CD14-positive monocyte (primary cell): ENCODE measurements around the gene ADGRG6. TPM values are rescaled to one million over a fixed set of nuclear protein-coding genes. Genes with fewer than 3 reads are reported as not detected.
A peak's percentile ranks its signal among the peaks of the same experiment; 100 is the strongest.

Experiments used
- DNase-seq, 3 donors: peaks; one replicate each; pipeline ENCODE4 v3.0.0-alpha.2; 2011 to 2022
- H2AFZ ChIP-seq: 2 replicates; pipeline ENCODE4 v1.6.0; 2012; ENCODE audit warnings: mild to moderate bottlenecking, low read depth, low read length, inconsistent platforms; ENCODE audit not compliant: insufficient read depth, poor library complexity, severe bottlenecking
- H3K27ac ChIP-seq, 2 donors: 1 replicate in 1 of 2; 2 replicates in 1 of 2; pipeline ENCODE4 v1.5.1; 2012 to 2013; ENCODE audit warnings: low read length in 2 of 2, control low read depth in 1 of 2, inconsistent platforms in 1 of 2, low read depth in 1 of 2, mild to moderate bottlenecking in 1 of 2
- H3K27me3 ChIP-seq, 2 donors: one replicate each; pipeline versions ENCODE4 v1.6.0 to v1.6.1; 2011 to 2013; ENCODE audit warnings: low read length in 2 of 2; ENCODE audit not compliant: control insufficient read depth in 2 of 2, insufficient read depth in 2 of 2
- H3K36me3 ChIP-seq, 2 donors: replicated peaks in 1 of 2; 1 replicate in 1 of 2; 2 replicates in 1 of 2; pipeline versions ENCODE4 v1.5.1 to v1.6.1; 2012 to 2013; ENCODE audit warnings: low read length in 2 of 2, control low read depth in 1 of 2, inconsistent platforms in 1 of 2, mild to moderate bottlenecking in 1 of 2; ENCODE audit not compliant: insufficient read depth in 2 of 2, control insufficient read depth in 1 of 2
- H3K4me1 ChIP-seq, 2 donors: 1 replicate in 1 of 2; 2 replicates in 1 of 2; pipeline versions ENCODE4 v1.5.1 to v1.6.1; 2012 to 2013; ENCODE audit warnings: low read length in 2 of 2, control low read depth in 1 of 2, inconsistent platforms in 1 of 2, mild to moderate bottlenecking in 1 of 2, moderate library complexity in 1 of 2; ENCODE audit not compliant: insufficient read depth in 2 of 2, control insufficient read depth in 1 of 2
- H3K4me2 ChIP-seq: replicated peaks from 2 replicates; pipeline ENCODE3; 2012; ENCODE audit warnings: low read length, moderate library complexity, mild to moderate bottlenecking; ENCODE audit not compliant: poor library complexity, severe bottlenecking; ENCODE audit errors: extremely low read depth
- H3K4me3 ChIP-seq, 3 experiments: fragments of 200-600 bp in 1 of 3; sonication (generic) in 1 of 3; replicated peaks in 1 of 3; 1 replicate in 2 of 3; 2 replicates in 1 of 3; pipeline ENCODE4 v1.5.1; 2011 to 2013; ENCODE audit warnings: low read length in 3 of 3, mild to moderate bottlenecking in 3 of 3, control low read depth in 2 of 3, low read depth in 2 of 3, inconsistent platforms in 1 of 3, moderate library complexity in 1 of 3
- H3K79me2 ChIP-seq: 2 replicates; pipeline ENCODE4 v1.6.0; 2012; ENCODE audit warnings: mild to moderate bottlenecking, control low read depth, inconsistent platforms, low read length, moderate library complexity; ENCODE audit not compliant: insufficient read depth
- H3K9ac ChIP-seq: 2 replicates; pipeline ENCODE4 v1.6.0; 2017; ENCODE audit warnings: low read length, mild to moderate bottlenecking; ENCODE audit not compliant: insufficient read depth, poor library complexity, severe bottlenecking
- H3K9me3 ChIP-seq, 2 donors: replicated peaks in 1 of 2; 1 replicate in 1 of 2; 2 replicates in 1 of 2; pipeline versions ENCODE4 v1.5.1 to v1.6.1; 2012 to 2013; ENCODE audit warnings: low read length in 2 of 2, control low read depth in 1 of 2; ENCODE audit not compliant: control insufficient read depth in 1 of 2, insufficient read depth in 1 of 2
- H4K20me1 ChIP-seq: 2 replicates; pipeline ENCODE4 v1.6.0; 2012; ENCODE audit warnings: mild to moderate bottlenecking, low read length, control low read depth, moderate library complexity; ENCODE audit not compliant: insufficient read depth
- H3K27ac Mint-ChIP-seq, 7 donors: one replicate each; pipeline ENCODE4 v1.8.0; 2020; ENCODE audit warnings: mild to moderate bottlenecking in 7 of 7, mixed read lengths in 7 of 7, moderate library complexity in 6 of 7, inconsistent platforms in 2 of 7
- H3K27me3 Mint-ChIP-seq, 3 donors: one replicate each; pipeline ENCODE4 v1.8.0; 2021 to 2022; ENCODE audit warnings: low read depth in 3 of 3, mild to moderate bottlenecking in 3 of 3, mixed read lengths in 3 of 3, moderate library complexity in 3 of 3, inconsistent platforms in 1 of 3
- H3K36me3 Mint-ChIP-seq, 2 donors: one replicate each; pipeline ENCODE4 v1.8.0; 2020; ENCODE audit warnings: mixed read lengths in 2 of 2, inconsistent platforms in 1 of 2, mild to moderate bottlenecking in 1 of 2
- H3K4me1 Mint-ChIP-seq: one replicate; pipeline ENCODE4 v1.8.0; 2020; ENCODE audit warnings: mild to moderate bottlenecking, mixed read lengths
- H3K4me3 Mint-ChIP-seq, 2 donors: one replicate each; pipeline ENCODE4 v1.8.0; 2020; ENCODE audit warnings: mild to moderate bottlenecking in 2 of 2, mixed read lengths in 2 of 2, moderate library complexity in 1 of 2
- H3K9me3 Mint-ChIP-seq, 7 donors: one replicate each; pipeline ENCODE4 v1.8.0; 2020 to 2022; ENCODE audit warnings: mixed read lengths in 7 of 7, mild to moderate bottlenecking in 6 of 7, moderate library complexity in 6 of 7, inconsistent platforms in 2 of 7
- CTCF ChIP-seq: fragments of 200-600 bp; IDR thresholded peaks from one replicate; pipeline ENCODE4 v1.8.0; 2022; ENCODE audit warnings: antibody characterized with exemption, mild to moderate bottlenecking
- WGBS: methylation state at CpG from one replicate; pipeline ENCODE4 v1.1.5; 2013; ENCODE audit warnings: missing lambda C conversion rate; ENCODE audit not compliant: insufficient coverage; 5-methylcytosine and 5-hydroxymethylcytosine counted together
- intact Hi-C, 2 donors: fragments of 100-400 bp; cut with micrococcal nuclease; formaldehyde crosslinking; loops; one replicate each; pipeline versions ENCODE4 v1.15.0 to v1.15.1; 2023
- polyA plus RNA-seq, 3 donors: library from polyadenylated mRNA; depleted of rRNA in 1 of 3; unstranded in 2 of 3; stranded (reverse) in 1 of 3; fragments of 300-500 nt in 2 of 3; fragments of >200 nt in 1 of 3; fragmentation: Illumina TruSeq in 2 of 3; gene quantifications; 1 replicate in 2 of 3; 2 replicates in 1 of 3; pipeline ENCODE4 v1.2.3, GENCODE V29; 2012 to 2021

Gene ADGRG6
- polyA plus RNA-seq, 3 donors = 0.18 to 0.31 TPM; not detected in 1

GRCh38 chr6:142462260-142462659 is 160.5 kb downstream of the ADGRG6 start:
- Histone ChIP-seq H3K36me3 (no peaks in the 10 kb centered on the region), H3K4me3 (no peak overlapping the region), H3K79me2 (no peaks in the 10 kb centered on the region), H4K20me1 (no peaks in the 10 kb centered on the region), H3K4me1 (no peaks in the 10 kb centered on the region), H3K27me3 (no peaks in the 10 kb centered on the region), H3K27ac (no peak overlapping the region), H2AFZ (no peak overlapping the region), H3K9me3 (peaks cover 5 to 12% of the 10 kb centered on the region in 2 donors), H3K9ac (no peak overlapping the region), H3K4me2 (no peak overlapping the region)
- Mint-ChIP-seq H3K4me1 (no peaks in the 10 kb centered on the region), H3K27me3 (no peaks in the 10 kb centered on the region), H3K36me3 (no peaks in the 10 kb centered on the region), H3K27ac (no peak overlapping the region), H3K4me3 (no peak overlapping the region), H3K9me3 (peaks cover 10 to 16% (median 13%) of the 10 kb centered on the region in 7 donors)
- DNase-seq = no peak
- peak; percentile 10 for TF ChIP-seq CTCF
- intact Hi-C loops = no loop called here
- 96% methylated on average over 2 of the region's 2 CpGs for WGBS

DNA sequence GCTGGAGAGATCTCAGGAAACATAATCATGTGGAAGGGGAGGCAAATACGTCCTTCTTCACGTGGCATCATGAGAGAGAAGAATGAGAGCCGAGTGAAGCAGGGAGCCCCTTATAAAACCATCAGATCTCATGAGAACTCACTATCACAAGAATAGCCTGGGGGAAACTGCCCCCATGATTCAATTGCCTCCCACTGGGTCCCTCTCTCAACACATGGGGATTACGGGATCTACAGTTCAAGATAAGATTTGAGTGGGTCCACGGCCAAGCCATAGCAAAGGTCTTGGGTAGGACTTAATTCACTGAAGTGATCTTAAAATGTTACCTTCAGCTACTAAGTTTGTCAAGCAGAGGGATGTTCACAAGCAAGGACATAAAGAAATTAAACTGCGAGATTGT is 162.2 kb downstream of the ADGRG6 start:
- Histone ChIP-seq H3K27me3 (no peaks in the 10 kb centered on the region), H3K4me1 (no peaks in the 10 kb centered on the region), H3K9me3 (peaks cover 5 to 12% of the 10 kb centered on the region in 2 donors), H3K79me2 (no peaks in the 10 kb centered on the region), H3K4me3 (no peak overlapping the region), H3K36me3 (no peaks in the 10 kb centered on the region), H2AFZ (no peak overlapping the region), H3K4me2 (no peak overlapping the region), H3K9ac (no peak overlapping the region), H4K20me1 (no peaks in the 10 kb centered on the region), H3K27ac (no peak overlapping the region)
- DNase-seq = no peak
- Mint-ChIP-seq H3K4me1 (no peaks in the 10 kb centered on the region), H3K27ac (no peak overlapping the region), H3K9me3 (peaks cover 10 to 16% (median 13%) of the 10 kb centered on the region in 7 donors), H3K27me3 (peaks cover 0 to 2% (median 0%) of the 10 kb centered on the region in 3 donors), H3K4me3 (no peak overlapping the region), H3K36me3 (no peaks in the 10 kb centered on the region)
- 100% methylated on average over 2 of the region's 6 CpGs for WGBS
- intact Hi-C loops = no loop called here
- no peak for TF ChIP-seq CTCF
